ENCODE measurements around the gene AZI2. TPM values are rescaled to one million over a fixed set of nuclear protein-coding genes. Genes with fewer than 3 reads are reported as not detected.

The AZI2 gene
- total RNA-seq: 10 to 100 TPM; 63.3 to 68.1 TPM

GRCh38 chr3:28348629-28349468 lies at the start of gene AZI2, which contains the start of gene ZCWPW2:
TSS of gene AZI2 (minus strand) at chr3:28348824. CDS start at chr3:28340617, 8,207 bp downstream.
TSS of gene ZCWPW2 (plus strand) at chr3:28348721. CDS start at chr3:28413069, 64,348 bp downstream.
- DNase-seq (peak; percentile 96), ATAC-seq (peak; percentile 85)
- H3K9me3 Mint-ChIP-seq (ENCODE audit: low read depth): peaks cover 7% of the 10 kb centered on the region
- CTCF ChIA-PET: interaction anchor here (0.7 to 2.6 kb wide), 11 partner anchors 9 to 991 kb away, joined by 3 to 15 read pairs (median 4); partner anchors contain the start of gene EOMES
- peaks cover 43% of the 10 kb centered on the region for H3K4me1 Mint-ChIP-seq
- H3K27ac Mint-ChIP-seq: peak within 1 kb of the TSS; percentile 99
- H3K36me3 Mint-ChIP-seq: peaks cover 37% of the 10 kb centered on the region
- H3K4me3 Mint-ChIP-seq: peak within 1 kb of the TSS; percentile 86
- H3K27me3 Mint-ChIP-seq: no peaks in the 10 kb centered on the region

- H3K27me3 Mint-ChIP-seq: no peaks in the 10 kb centered on the region
- no peak for DNase-seq
- no peaks in the 10 kb centered on the region for H3K4me1 Mint-ChIP-seq
- no peak overlapping the region for H3K4me3 Mint-ChIP-seq
- ATAC-seq: no peak
- no peak overlapping the region for H3K27ac Mint-ChIP-seq
- H3K9me3 Mint-ChIP-seq (ENCODE audit: low read depth): no peaks in the 10 kb centered on the region
- no peaks in the 10 kb centered on the region for H3K36me3 Mint-ChIP-seq
- CTCF ChIA-PET: no interaction called here
Observed at GRCh38 chr3:28388978-28389377, 40.4 kb upstream of the AZI2 start.

- CTCF ChIA-PET: no interaction called here
Observed at GRCh38 chr3:28386049-28386448, 37.4 kb upstream of the AZI2 start.

GRCh38 chr3:28376424-28376823 lies 27.8 kb upstream of the AZI2 start:
- CTCF ChIA-PET: no interaction called here
- Mint-ChIP-seq H3K4me3 (no peak overlapping the region), H3K27me3 (no peaks in the 10 kb centered on the region), H3K9me3 (ENCODE audit: low read depth) (no peaks in the 10 kb centered on the region), H3K36me3 (no peaks in the 10 kb centered on the region), H3K27ac (no peak overlapping the region), H3K4me1 (no peaks in the 10 kb centered on the region)
- DNase-seq: no peak
- no peak for ATAC-seq

More at GRCh38 chr3:28386049-28386448, 37.4 kb upstream of the AZI2 start:
- DNase-seq (no peak), ATAC-seq (no peak)
- Mint-ChIP-seq H3K4me1 (no peaks in the 10 kb centered on the region), H3K27me3 (no peaks in the 10 kb centered on the region), H3K27ac (no peak overlapping the region), H3K4me3 (no peak overlapping the region), H3K9me3 (ENCODE audit: low read depth) (no peaks in the 10 kb centered on the region), H3K36me3 (no peaks in the 10 kb centered on the region)

GRCh38 chr3:28349469-28350000 lies 911 bp upstream of the AZI2 start:
- Mint-ChIP-seq H3K27me3 (no peaks in the 10 kb centered on the region), H3K4me3 (peak overlapping the region; percentile 86), H3K4me1 (peaks cover 43% of the 10 kb centered on the region), H3K27ac (peak overlapping the region; percentile 99), H3K36me3 (peaks cover 41% of the 10 kb centered on the region), H3K9me3 (ENCODE audit: low read depth) (peaks cover 11% of the 10 kb centered on the region)
- CTCF ChIA-PET: interaction anchor here (0.9 to 2.6 kb wide), 9 partner anchors 10 to 991 kb away, joined by 3 to 15 read pairs (median 4); partner anchors contain the start of gene EOMES
- DNase-seq (no peak), ATAC-seq (no peak)

- ATAC-seq: peak; percentile 87
- Mint-ChIP-seq H3K27me3 (no peaks in the 10 kb centered on the region), H3K9me3 (ENCODE audit: low read depth) (peaks cover 5% of the 10 kb centered on the region), H3K36me3 (peaks cover 33% of the 10 kb centered on the region), H3K4me1 (peaks cover 47% of the 10 kb centered on the region), H3K27ac (peak overlapping the region; percentile 99), H3K4me3 (peak overlapping the region; percentile 86)
- CTCF ChIA-PET: interaction anchor here (0.7 to 2.6 kb wide), 10 partner anchors 9 to 636 kb away, joined by 3 to 15 read pairs (median 4); partner anchors contain the start of gene EOMES
- DNase-seq: no peak
Observed at GRCh38 chr3:28348265-28348628, 377 bp downstream of the AZI2 start.

GRCh38 chr3:28347374-28348264 lies 1.0 kb downstream of the AZI2 start:
- Mint-ChIP-seq H3K9me3 (ENCODE audit: low read depth) (peaks cover 5% of the 10 kb centered on the region), H3K27ac (peak overlapping the region; percentile 99), H3K4me1 (peaks cover 53% of the 10 kb centered on the region), H3K27me3 (no peaks in the 10 kb centered on the region), H3K4me3 (peak overlapping the region; percentile 86), H3K36me3 (peaks cover 33% of the 10 kb centered on the region)
- ATAC-seq: no peak
- no peak for DNase-seq
- CTCF ChIA-PET: interaction anchor here (1.2 to 2.6 kb wide), 4 partner anchors 20 to 635 kb away, joined by 4 to 15 read pairs (median 13); partner anchors contain the start of gene EOMES

- Mint-ChIP-seq H3K36me3 (peaks cover 28% of the 10 kb centered on the region), H3K4me3 (peak overlapping the region; percentile 86), H3K27ac (no peak overlapping the region), H3K4me1 (peaks cover 57% of the 10 kb centered on the region), H3K9me3 (ENCODE audit: low read depth) (no peaks in the 10 kb centered on the region), H3K27me3 (no peaks in the 10 kb centered on the region)
- ATAC-seq (no peak), DNase-seq (no peak)
- CTCF ChIA-PET: interaction anchor here (0.5 to 3.0 kb wide), 4 partner anchors 10 to 665 kb away, joined by 3 to 12 read pairs (median 4); partner anchors contain the start of gene EOMES
Observed at GRCh38 chr3:28345690-28346089, 2.9 kb downstream of the AZI2 start.

GRCh38 chr3:28343144-28343543 lies 5.5 kb downstream of the AZI2 start:
- H3K9me3 Mint-ChIP-seq (ENCODE audit: low read depth): no peaks in the 10 kb centered on the region
- CTCF ChIA-PET: interaction anchor here (1.0 to 3.7 kb wide), 3 partner anchors 15 to 631 kb away, joined by 3 to 12 read pairs (median 7); no protein-coding TSS in a partner anchor
- peaks cover 47% of the 10 kb centered on the region for H3K4me1 Mint-ChIP-seq
- H3K36me3 Mint-ChIP-seq: peaks cover 34% of the 10 kb centered on the region
- ATAC-seq: no peak
- H3K27me3 Mint-ChIP-seq: no peaks in the 10 kb centered on the region
- DNase-seq: no peak
- peak overlapping the region; percentile 45 for H3K27ac Mint-ChIP-seq
- no peak overlapping the region for H3K4me3 Mint-ChIP-seq

GRCh38 chr3:28337230-28337629 lies 11.4 kb downstream of the AZI2 start:
- Mint-ChIP-seq H3K27me3 (no peaks in the 10 kb centered on the region), H3K36me3 (peaks cover 39% of the 10 kb centered on the region), H3K4me3 (no peak overlapping the region), H3K9me3 (ENCODE audit: low read depth) (no peaks in the 10 kb centered on the region), H3K27ac (no peak overlapping the region), H3K4me1 (peaks cover 19% of the 10 kb centered on the region)
- no peak for ATAC-seq
- DNase-seq: no peak
- CTCF ChIA-PET: interaction anchor here (1.3 to 5.4 kb wide), 6 partner anchors 9 to 624 kb away, joined by 3 to 27 read pairs (median 6); partner anchors contain the start of gene EOMES

GRCh38 chr3:28335246-28335645 lies 13.4 kb downstream of the AZI2 start:
- no peak for DNase-seq
- no peaks in the 10 kb centered on the region for H3K27me3 Mint-ChIP-seq
- H3K27ac Mint-ChIP-seq: peak overlapping the region; percentile 30
- H3K4me1 Mint-ChIP-seq: peaks cover 24% of the 10 kb centered on the region
- peaks cover 41% of the 10 kb centered on the region for H3K36me3 Mint-ChIP-seq
- no peak for ATAC-seq
- no peak overlapping the region for H3K4me3 Mint-ChIP-seq
- H3K9me3 Mint-ChIP-seq (ENCODE audit: low read depth): no peaks in the 10 kb centered on the region
- CTCF ChIA-PET: interaction anchor here (1.3 to 5.4 kb wide), 5 partner anchors 8 to 622 kb away, joined by 3 to 27 read pairs (median 7); partner anchors contain the start of genes AZI2 and ZCWPW2

GRCh38 chr3:28334552-28334951 lies 14.1 kb downstream of the AZI2 start:
- Mint-ChIP-seq H3K4me1 (peaks cover 27% of the 10 kb centered on the region), H3K27ac (no peak overlapping the region), H3K36me3 (peaks cover 36% of the 10 kb centered on the region), H3K4me3 (no peak overlapping the region), H3K27me3 (no peaks in the 10 kb centered on the region), H3K9me3 (ENCODE audit: low read depth) (no peaks in the 10 kb centered on the region)
- ATAC-seq (no peak), DNase-seq (no peak)
- CTCF ChIA-PET: interaction anchor here (1.2 to 5.4 kb wide), 4 partner anchors 10 to 622 kb away, joined by 3 to 27 read pairs (median 8); no protein-coding TSS in a partner anchor
